GM23338 (cell line): Measurements from ENCODE around the gene OIT3.

Experiments
- CTCF ChIP-seq, 2 experiments: fragments of 200-600 bp in 1 of 2; sonication (generic) in 1 of 2; conservative IDR thresholded peaks; 2 replicates each; pipeline versions ENCODE4 v1.5.1 to v1.6.1; 2016 to 2017; ENCODE audit warnings: antibody characterized with exemption in 2 of 2, low read depth in 2 of 2, mild to moderate bottlenecking in 2 of 2, moderate library complexity in 1 of 2
- EZH2 ChIP-seq: fragments of 200-600 bp; sonication (generic); IDR thresholded peaks from one replicate; pipeline ENCODE4 v1.8.0; 2017; ENCODE audit warnings: antibody characterized with exemption, mild to moderate bottlenecking, low read depth; ENCODE audit not compliant: unreplicated experiment
- EZH2phosphoT487 ChIP-seq: fragments of 200-600 bp; sonication (generic); IDR thresholded peaks from one replicate; pipeline ENCODE4 v1.8.1; 2018; ENCODE audit warnings: antibody characterized with exemption; ENCODE audit not compliant: unreplicated experiment
- NANOG ChIP-seq: IDR thresholded peaks from 2 replicates; pipeline ENCODE4 v1.6.1; 2016; ENCODE audit warnings: antibody characterized with exemption, borderline replicate concordance
- POLR2AphosphoS5 ChIP-seq: IDR thresholded peaks from 2 replicates; pipeline ENCODE4 v1.6.1; 2016; ENCODE audit warnings: antibody characterized with exemption, low read depth
- REST ChIP-seq: IDR thresholded peaks from one replicate; pipeline ENCODE4 v1.6.1; 2018; ENCODE audit warnings: antibody characterized with exemption; ENCODE audit not compliant: unreplicated experiment

GRCh38 chr10:72980348-72980747, 86.8 kb downstream of the OIT3 start:
- no peak for TF ChIP-seq CTCF (conservative IDR thresholded peaks at IDR 0.05; ENCODE audit: low read depth in 2 of 2)
- TF ChIP-seq REST = no peak
- TF ChIP-seq EZH2phosphoT487 = no peak
- no peak for TF ChIP-seq POLR2AphosphoS5
- no peak for TF ChIP-seq EZH2
- no peak for TF ChIP-seq NANOG
